Putamen (tissue), 1 donor: Measurements from ENCODE around the gene TMEM120B.
A peak's percentile ranks its signal among the peaks of the same experiment; 100 is the strongest.
"Not testable (repeated sequence)": the region's sequence is repeated elsewhere in the genome, so short reads cannot be mapped to it uniquely, and the experiment has no call there.

Experiments
- DNase-seq: peaks from one replicate; pipeline ENCODE4 v3.0.0-alpha.2; 2016; ENCODE audit warnings: low spot score

TMEM120B gene

GRCh38 chr12:121748218-121748570 is 35.6 kb downstream of the TMEM120B start:
- no peak for DNase-seq

GRCh38 chr12:121748571-121749265 is 36.2 kb downstream of the TMEM120B start:
- peak; percentile 66 for DNase-seq

GRCh38 chr12:121749267-121749666 is 36.7 kb downstream of the TMEM120B start:
- no peak for DNase-seq

GRCh38 chr12:121750507-121750955 is 38.0 kb downstream of the TMEM120B start:
- DNase-seq, result no peak

GRCh38 chr12:121751034-121751433 is 38.5 kb downstream of the TMEM120B start:
- DNase-seq, result no peak

GRCh38 chr12:121751749-121752351 is 39.3 kb downstream of the TMEM120B start:
- DNase-seq, result no peak

- DNase-seq, result peak; percentile 84
These were observed 41.3 kb downstream of the TMEM120B start for GRCh38 chr12:121753844-121754264.

GRCh38 chr12:121754836-121755235 is 42.3 kb downstream of the TMEM120B start:
- DNase-seq, result no peak

- DNase-seq, result no peak
These were observed 43.0 kb downstream of the TMEM120B start for GRCh38 chr12:121755591-121755990.

GRCh38 chr12:121758536-121758935 is 46.0 kb downstream of the TMEM120B start:
- not testable (repeated sequence) for DNase-seq

- no peak for DNase-seq
These were observed 49.7 kb downstream of the TMEM120B start for GRCh38 chr12:121762269-121762668.

- no peak for DNase-seq
These were observed 52.3 kb downstream of the TMEM120B start for GRCh38 chr12:121764808-121765207.

- peak; percentile 68 for DNase-seq
These were observed 53.0 kb downstream of the TMEM120B start for GRCh38 chr12:121765573-121765972.

GRCh38 chr12:121766290-121767039 is 53.9 kb downstream of the TMEM120B start:
- DNase-seq, result no peak

- DNase-seq, result peak; percentile 43
These were observed 55.0 kb downstream of the TMEM120B start for GRCh38 chr12:121767525-121768016.

GRCh38 chr12:121769297-121769830 is 56.8 kb downstream of the TMEM120B start:
- DNase-seq, result no peak

GRCh38 chr12:121769831-121770301 is 57.3 kb downstream of the TMEM120B start:
- DNase-seq, result no peak

- DNase-seq, result no peak
These were observed 57.8 kb downstream of the TMEM120B start for GRCh38 chr12:121770388-121770787.

GRCh38 chr12:121770813-121771625 is 58.5 kb downstream of the TMEM120B start:
- no peak for DNase-seq

- no peak for DNase-seq
These were observed 60.6 kb downstream of the TMEM120B start for GRCh38 chr12:121773011-121773777.
